Central memory CD4-positive, alpha-beta T cell (primary cell): ENCODE measurements around the gene EMID1.
"Not testable (repeated sequence)": the region's sequence is repeated elsewhere in the genome, so short reads cannot be mapped to it uniquely, and the experiment has no call there.

Source experiments
- DNase-seq: peaks from one replicate; pipeline ENCODE4 v3.0.0; 2022

The EMID1 gene

DNA sequence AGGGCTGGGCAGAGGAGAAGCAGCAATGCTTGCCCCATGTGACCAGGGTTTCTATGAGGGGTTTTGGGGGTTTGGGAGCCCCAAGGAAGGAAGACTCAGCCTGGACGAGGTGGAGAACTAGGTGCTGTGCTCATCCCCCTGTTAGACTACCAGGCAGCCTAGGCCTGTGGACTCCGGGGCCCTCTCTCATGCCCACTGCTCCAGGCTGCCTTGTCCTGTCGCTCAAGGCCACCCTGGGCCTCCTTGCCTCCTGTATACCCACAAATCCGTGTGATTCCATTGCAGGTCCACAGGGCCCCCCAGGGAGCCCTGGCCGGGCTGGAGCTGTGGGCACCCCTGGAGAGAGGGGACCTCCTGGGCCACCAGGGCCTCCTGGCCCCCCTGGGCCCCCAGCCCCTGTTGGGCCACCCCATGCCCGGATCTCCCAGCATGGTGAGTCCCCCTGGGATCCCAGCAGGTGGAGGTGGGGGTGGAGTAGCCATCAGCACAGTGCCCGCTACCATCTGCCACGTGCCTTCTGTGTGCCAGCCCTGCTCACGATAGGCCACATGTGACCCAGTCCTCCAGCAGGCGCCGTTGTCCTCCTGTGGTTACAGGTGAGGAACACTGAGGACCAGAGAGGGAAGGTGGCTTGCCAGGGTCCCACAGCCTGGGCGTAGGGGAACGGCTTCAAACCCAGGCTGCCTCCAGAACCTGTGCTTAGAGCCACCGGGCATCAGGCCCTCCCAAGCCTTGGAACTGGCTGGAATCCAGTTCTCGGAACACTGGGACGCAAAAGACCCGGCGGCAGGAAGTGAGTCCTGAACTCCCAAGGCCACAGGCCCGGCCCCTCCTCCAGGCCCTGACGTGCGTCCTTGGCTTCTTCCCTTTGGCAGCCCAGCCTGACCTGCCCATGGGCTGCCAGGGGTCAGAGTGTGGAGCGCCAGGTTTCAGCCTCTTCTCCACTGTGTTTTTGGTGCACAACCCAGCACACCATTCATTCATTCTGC lies 26.6 kb downstream of the EMID1 start:
- no peak for DNase-seq

DNA sequence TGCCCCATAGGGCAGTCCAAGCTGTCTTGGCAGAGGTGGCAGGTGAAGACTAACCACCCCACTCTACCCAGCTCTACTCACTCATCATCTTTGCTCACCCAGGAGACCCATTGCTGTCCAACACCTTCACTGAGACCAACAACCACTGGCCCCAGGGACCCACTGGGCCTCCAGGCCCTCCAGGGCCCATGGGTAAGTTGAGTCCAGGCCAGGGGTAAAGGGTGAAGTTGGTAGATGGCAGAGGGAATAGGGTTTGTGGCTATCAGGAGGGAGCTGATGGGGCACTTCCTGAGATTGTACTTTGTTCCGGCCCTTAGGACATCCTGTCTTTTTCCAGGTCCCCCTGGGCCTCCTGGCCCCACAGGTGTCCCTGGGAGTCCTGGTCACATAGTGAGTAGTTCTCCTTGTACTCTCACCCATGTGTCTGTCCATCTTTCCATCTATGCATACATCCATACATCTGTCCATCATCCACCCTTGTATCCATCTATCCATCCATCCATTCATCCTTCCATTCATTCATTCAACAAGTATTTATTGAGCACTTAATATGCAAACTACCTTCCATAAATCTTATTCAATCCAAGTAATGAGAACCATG lies 27.7 kb downstream of the EMID1 start:
- no peak for DNase-seq

DNA sequence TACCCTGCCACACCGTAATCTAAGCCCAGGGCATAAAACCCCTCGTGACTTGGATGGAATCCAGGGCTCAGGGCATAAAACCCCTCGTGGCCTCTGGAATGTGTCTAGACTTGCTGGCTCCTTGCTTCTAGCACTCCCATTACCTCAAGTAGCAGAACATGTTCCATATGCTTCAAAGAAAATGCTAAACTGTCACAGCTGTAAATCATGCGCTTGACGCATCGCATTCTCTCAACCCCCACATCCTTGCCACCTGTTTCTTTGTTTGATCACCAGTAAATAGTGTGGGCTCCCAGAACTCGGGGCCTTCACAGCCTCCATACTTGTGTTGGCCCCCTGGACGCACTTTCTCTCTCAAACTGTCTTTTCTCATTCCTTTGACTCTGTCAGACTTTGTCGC lies 34.8 kb downstream of the EMID1 start:
- DNase-seq = not testable (repeated sequence)

DNA sequence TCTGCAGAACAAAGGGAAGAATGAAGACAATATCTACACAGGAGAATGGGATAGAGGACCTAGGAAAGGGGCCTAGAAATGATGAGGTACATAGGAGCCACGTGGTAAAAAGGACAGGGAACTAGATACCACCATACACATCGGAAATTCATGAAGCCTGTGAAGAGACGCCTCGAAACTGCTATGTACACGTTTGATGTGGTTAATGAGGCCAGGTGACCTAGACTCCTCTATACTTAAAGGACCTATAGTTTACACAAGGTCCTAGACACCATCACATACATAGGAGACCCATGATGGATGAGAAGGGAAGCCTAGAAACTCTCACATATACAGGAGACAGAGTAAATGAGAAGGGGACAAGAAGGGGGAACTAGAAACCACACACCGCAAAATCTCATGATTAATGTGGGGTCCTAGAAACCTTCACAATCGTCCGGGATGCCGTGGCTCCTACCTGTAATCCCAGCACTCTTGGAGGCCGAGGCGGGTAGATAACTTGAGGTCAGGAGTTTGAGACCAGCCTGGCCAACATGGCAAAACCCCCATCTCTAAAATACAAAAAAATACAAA lies 38.3 kb downstream of the EMID1 start:
- no peak for DNase-seq

DNA sequence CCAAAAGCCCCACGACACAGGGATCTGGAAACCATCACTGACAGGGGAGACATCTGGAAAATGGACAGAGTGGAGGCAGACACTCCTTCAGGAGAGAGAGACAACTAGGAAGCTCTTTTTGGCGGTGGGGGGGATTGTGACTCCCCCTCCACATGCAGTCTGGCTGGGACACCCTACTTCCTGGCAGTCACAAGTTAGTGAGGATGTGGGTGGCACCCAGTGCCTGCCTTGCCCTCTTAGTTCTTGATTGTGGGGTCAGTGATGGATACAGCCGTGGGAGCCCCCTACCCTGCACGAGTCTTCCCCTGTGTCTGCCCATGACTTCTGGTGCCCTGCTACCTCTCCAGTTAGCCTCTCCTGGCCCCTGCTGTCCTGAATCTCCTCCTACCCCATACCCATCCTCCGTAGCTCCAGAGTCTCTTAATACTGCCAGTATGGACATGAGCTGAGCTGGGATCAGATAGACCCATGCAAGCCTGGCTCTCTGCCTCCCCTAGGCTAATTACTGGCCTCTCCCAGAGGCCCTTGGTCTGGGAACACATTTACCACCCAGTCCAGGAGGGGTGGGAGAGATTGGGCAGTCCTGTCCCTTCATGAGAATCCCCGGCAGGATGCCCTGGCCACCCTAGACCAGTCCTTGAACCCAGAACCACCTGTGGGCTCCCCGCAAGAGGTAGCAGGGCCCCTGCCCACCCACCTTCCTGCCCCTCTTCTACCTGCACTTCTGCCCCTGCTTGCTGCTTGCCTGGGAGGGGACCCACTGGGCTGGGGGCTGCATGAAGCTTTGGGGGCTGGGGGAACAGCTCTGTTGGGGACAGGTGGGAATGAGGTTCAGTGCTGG lies 39.3 kb downstream of the EMID1 start:
- DNase-seq = no peak

DNA sequence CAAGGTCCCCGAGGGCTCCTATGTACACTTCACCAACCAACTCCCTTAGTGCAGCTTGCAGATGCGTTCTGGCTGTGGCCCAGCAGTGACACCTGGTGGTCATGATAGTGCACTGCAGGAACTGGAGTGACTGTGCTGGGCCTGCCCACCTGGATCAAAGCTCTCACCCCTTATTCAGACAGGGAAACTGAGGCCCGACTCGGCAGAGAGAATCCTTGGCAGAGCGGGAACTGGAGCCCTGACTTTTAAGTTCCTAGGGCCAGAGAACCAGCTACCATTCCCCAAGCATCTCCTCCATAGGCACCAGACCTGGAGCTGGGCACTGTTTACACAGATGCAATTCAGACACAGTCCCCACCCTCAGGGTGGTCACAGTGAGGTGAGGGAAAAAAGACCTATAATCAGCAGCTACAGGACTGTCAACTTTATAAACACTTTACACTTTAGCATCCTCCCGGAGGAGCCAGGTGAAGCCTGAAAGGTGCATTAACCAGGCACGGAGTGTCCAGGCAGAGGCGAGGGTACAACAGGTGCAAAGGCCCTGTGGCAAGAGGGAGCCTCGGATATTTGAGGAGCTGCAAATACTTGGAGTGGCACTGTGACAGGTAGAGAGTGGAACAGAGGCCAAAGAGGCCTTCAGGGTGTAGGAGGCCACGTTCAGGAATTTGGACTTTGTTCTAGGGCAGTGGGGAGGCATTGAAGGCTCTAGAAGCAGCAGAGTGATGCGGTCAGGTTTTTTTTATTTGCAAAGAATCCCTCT lies 40.1 kb downstream of the EMID1 start:
- DNase-seq = peak; percentile 48

DNA sequence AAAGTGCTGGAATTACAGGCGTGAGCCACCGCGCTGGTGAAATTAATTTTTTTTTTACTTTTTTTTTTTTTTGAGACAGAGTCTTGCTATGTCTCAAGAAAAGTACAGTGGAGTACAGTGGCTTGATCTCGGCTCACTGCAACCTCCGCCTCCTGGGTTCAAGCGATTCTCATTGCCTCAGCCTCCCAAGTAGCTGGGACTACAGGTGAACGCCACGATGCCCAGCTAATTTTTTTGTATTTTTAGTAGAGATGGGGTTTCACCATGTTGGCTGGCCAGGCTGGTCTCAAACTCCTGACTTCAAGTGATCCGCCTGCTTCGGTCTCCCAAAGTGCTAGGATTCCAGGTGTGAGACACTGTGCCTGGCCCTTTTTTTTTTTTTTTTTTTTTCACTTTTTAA lies 42.2 kb downstream of the EMID1 start:
- not testable (repeated sequence) for DNase-seq

DNA sequence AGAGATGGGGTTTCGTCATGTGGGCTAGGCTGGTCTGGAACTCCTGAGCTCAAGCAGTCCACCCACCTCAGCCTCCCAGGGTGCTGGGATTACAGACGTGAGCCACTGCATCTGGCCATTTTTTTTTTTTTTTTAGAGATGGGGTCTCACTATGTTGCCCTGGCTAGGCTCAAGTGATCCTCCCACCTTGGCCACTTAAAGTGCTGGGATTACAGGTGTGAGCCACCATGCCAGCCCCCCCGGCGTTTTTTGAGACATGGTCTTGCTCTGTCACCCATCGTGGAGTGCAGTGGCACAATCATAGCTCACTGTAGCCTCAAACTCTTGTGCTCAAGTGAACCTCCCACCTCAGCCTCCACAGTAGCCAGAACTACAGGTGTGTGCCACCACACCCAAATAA lies 45.6 kb downstream of the EMID1 start:
- no peak for DNase-seq

DNA sequence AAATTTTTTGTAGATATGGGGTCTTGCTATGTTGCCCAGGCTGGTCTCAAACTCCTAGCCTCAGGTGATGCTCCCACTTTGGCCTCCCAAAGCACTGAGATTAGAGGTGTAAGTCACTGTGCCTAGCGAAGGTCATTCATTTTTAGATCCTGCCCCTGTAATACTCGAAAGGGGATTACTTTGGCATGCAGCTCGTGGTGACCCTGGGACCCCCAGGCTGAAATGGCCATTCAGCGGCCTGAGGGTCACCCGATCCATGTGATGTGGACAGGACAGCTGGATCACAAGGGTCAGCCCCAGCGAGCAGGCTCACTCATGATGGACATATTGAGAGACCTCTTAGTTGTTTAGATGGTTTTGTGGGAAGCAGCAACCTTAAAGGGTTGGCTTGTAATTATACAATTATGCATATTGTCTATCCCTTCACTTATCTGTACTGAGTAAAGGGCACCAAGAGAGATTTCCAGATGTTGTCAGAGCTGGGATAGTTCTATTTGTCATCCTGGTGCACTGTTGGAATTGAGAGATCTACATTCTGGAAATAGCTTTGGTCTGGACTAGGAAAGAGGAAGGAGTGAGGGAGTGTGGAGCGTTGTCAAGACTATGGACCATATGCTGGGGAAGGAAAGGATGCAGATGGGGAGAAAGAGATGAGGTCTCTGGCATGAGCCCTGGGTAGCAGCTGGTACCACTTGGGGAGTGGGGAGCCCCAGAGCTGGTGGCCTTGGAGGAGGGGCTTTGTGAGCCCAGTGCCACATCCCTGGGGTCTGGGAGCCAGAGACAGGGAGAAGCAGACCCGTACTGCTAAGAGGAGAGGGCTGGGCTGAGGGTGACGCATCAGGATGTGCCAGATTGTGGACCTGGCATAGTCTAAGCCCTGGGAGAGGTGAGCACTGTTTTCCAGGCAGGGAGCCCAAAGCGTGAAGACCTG lies 46.5 kb downstream of the EMID1 start:
- no peak for DNase-seq

DNA sequence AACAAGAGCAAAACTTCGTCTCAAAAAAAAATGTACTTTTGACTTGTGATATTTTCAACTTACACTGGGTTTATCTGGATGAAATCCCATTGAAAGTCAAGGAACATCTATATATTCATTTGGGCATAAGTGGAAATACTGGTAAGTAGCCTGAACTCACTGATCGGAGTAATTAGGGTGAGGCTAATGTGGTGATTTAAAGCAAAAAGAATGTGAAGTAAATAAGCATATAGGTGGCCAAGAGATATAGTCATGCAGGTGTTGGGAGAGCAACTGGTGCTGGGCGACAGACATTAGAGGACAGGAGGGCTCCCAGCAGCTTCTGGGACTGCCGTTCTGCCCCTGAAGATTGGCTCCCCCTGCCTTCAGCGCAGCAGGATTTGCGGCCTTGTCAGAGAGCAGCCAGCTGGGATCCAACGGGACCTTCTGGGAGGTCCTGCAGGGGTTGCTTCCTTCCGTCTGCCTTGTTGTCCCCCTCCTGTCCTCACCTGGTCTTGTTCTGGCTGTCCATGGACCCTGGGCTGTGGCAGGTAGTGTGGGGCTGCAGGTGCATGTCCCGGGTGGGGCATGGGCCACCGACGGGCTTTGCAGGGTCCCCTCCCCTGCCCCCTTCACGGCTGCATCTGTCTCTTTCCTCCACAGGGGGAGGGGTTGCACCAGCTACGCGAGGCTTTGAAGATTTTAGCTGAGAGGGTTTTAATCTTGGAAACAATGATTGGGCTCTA lies 48.0 kb downstream of the EMID1 start:
- no peak for DNase-seq

DNA sequence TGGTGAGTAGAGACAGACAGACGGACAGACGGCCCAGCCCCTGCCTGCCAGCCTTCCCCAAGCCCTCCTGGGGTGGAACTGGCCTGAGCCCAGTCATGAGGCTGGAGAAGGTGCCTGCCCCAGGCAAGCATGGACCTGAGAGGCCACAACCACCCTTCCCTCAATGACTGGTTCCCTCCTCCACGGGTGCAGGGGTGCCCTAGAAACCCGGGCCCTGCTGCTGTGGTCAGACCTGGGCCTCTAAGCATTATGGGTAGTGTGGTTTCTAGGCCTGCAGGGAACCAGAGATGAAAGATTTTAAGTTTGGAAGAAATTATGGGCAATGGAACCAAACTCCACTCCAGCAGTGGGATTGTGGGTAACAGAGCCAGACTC lies 48.6 kb downstream of the EMID1 start:
- DNase-seq = no peak

DNA sequence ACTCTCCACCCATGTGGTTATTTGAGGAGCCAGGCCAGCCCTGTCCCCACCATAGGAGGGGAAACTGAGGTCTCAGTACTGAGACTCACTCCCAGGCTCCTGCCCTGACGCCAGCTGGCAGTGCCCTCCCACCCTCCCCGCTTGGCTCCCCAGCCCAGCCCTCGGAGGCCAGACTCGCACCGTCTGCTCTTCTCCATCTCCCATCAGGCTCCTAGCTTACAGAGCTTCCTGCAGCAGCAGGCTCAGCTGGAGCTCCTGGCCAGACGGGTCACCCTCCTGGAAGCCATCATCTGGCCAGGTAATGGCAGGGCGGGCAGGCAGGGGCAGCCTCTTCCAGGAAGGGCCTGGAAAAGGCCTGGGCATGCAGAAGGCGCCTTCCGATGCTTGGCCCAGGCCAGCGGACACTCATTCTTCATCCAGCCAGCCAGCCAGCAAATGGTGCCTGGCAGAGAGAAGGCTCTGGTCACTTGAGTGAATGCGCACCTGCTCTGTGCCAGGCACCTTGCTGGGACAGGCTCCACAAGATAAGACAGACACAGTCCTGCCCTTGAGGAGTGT lies 49.4 kb downstream of the EMID1 start:
- DNase-seq = no peak

DNA sequence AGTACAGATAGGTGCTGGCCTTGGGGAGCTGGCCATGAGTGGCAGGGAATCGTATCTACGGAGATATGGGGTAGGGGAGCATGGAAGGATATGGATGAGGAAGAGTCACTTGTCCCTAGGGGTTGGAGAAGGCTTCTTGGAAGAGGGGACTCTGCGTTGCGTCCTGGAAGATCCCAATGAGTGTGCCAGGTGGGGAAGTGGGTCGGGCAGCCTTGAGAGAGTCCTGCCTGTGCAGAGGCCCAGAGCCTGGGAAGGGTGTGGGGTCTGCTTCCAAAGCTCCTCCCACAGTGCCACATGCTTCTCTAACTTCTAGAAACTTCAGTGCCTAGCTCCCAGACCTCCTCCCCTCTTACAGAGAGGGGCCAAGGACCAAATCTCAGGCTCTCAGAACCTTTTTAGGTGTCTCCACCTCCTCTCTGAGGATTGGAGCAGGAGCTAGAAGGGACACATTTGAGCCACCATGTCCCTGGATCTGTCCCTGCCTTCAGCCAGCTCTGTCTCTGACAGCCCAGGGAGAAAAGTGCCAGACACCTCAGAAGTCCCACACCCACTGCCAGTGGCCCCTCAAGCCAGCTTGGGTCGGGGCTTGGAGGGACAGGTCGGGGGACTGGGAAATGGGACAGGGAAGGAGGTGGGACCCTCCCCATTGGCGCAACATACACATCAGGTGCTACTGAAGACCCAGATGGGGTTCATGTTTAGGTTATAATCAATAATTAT lies 51.1 kb downstream of the EMID1 start:
- no peak for DNase-seq

DNA sequence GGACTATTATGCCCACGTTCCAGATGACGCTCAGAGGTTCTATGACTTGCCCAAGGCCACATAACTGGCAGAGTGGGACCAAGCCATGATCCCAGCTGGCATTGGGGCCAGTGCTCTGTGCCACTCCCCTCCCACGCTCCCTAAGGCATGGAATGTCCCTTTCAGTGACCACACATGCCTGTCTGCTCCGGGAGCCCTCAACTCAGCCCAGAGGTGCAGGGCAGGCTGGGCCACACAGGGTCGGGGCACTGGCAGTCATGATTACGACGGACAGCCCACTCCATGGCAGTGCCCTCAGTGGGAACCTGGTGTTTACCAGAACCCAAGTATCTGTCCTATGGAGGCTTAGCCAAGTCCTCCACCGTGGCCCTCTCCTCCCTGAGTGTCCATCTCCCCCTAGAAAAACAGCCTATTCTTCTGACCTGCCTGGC lies 52.1 kb downstream of the EMID1 start:
- DNase-seq = no peak

DNA sequence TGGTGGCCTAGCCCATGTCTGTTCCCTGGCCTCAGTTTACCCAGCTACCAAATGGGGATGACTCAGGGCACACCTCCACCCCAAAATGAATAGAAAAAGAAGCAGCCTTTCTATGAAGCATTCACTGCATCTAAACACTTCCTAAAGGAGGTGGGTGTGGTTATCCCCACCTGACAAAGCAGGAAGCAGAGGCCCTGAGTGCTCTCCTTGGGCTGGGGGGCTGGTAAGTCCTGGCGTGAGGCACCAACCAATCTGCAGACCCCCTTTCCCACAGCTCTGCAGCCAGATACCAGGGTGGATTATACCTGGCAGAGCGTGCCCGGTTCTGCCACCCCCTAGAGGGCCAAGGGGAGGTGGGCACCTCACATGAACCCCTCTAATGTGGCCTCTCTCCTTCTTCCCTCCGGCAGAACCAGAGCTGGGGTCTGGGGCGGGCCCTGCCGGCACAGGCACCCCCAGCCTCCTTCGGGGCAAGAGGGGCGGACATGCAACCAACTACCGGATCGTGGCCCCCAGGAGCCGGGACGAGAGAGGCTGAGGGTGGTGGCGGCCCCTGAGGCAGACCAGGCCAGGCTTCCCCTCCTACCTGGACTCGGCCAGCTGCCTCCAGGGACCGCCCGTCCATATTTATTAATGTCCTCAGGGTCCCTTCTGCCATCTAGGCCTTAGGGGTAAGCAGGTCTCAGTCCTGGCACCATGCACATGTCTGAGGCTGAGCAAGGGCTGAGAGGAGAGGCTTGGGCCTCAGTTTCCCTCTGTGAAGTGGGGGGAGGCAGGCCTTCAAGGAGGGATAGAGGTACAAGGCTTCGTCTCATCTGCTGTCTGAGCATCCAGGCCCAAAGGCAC lies 52.9 kb downstream of the EMID1 start:
- no peak for DNase-seq

DNA sequence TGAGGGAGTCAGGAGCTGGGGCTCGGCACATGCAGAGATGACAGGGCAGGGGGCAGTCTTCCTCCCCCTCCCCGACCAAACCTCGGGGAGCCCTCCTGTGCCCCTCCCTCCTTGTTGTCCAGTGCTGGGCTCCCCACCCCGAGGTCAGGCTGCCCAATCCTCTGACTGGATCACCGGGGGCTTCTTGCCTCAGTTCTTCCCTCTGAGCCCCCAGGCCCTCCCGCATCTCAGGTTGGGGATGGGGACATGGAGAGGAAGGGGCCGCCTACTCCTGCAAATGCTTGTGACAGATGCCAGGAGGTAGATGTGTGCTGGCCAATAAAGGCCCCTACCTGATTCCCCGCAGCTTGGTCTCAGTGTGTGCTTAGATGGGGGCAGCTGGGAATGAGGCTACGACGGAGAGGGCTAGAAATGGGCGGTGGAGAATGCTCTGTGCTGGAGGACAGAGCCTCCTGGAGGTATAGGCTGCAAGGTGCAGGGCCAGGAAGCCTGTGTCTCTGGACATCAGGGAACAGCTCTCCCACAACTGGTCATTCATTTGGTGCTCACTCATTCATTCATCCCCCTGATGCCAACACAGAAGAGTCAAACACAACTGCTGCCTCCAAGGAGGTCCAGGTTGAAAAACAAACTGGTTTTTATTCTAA lies 53.7 kb downstream of the EMID1 start:
- no peak for DNase-seq

DNA sequence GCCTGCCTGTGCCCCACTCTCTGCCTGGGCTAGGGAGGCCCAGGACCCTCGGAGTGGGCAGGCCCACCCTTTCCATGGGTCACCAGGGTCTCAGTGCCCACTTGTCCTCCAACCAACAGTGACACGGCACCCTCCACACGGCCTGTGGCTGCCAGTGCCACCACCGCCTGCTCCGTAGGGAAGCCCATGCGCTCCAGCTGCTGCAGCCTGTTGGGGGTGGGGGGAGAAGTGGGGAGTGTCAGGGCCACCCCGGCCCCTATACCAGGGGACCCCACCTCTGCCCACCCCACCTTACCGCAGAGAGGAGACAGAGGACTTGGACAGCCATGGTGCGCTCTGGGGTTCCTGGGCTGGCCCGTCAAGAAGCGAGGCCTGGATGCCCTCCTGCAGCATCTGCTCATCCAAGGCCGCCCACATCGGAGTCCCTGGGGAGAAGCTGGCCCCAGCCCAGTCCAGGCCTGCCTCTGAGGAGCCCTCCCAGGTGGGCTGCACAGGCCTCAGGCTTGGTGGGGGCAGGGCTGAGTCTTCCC lies 54.4 kb downstream of the EMID1 start:
- DNase-seq = no peak
